Tibial nerve (tissue), 4 donors: Measurements from ENCODE around the gene RAB8A.

Experiments
- CTCF ChIP-seq, 5 experiments: fragments of 200-600 bp in 3 of 5; fragments of 450-650 bp in 2 of 5; sonication (generic) in 3 of 5; IDR thresholded peaks; one replicate each; pipeline ENCODE4 v1.5.1; 2016 to 2019; ENCODE audit warnings: antibody characterized with exemption in 5 of 5, mild to moderate bottlenecking in 3 of 5, moderate library complexity in 2 of 5
- EP300 ChIP-seq, 2 donors: sonication (generic); formaldehyde crosslinking; IDR thresholded peaks; one replicate each; pipeline ENCODE4 v1.6.1; 2017; ENCODE audit warnings: antibody characterized with exemption in 2 of 2, mild to moderate bottlenecking in 1 of 2

GRCh38 chr19:16100524-16100923, 11.2 kb upstream of the RAB8A start:
- TF ChIP-seq CTCF (IDR thresholded peaks at IDR 0.05) (no peak), EP300 (IDR thresholded peaks at IDR 0.05) (no peak)
